MCF 10A (cell line): ENCODE data around the gene ITGAV. TPM values are rescaled to one million over a fixed set of nuclear protein-coding genes. Genes with fewer than 3 reads are reported as not detected.

Experiments used
- BruUV-seq: library from RNA; stranded (reverse); fragments of 400-500 nt; replicated peaks from 2 replicates; lab custom pipeline; 2021; lab: Mats Ljungman, UMichigan
- CTCF ChIA-PET: fragments of 300-600 bp; sonication (Branson Sonifier 250); formaldehyde crosslinking; extraction: SDS; loops from one replicate; lab custom pipeline; 2021; ENCODE audit warnings: antibody characterized with exemption, inconsistent platforms; lab: Yijun Ruan, JAX
- POLR2A ChIA-PET: fragments of 300-600, 350-650 bp; sonication (Branson Sonifier 250); formaldehyde crosslinking; extraction: SDS; loops from one replicate; lab custom pipeline; 2020; ENCODE audit warnings: antibody characterized with exemption, inconsistent platforms; lab: Yijun Ruan, JAX
- DNase-seq: peaks from one replicate; pipeline ENCODE4 v3.0.0-alpha.2; 2018; ENCODE audit not compliant: unreplicated experiment
- H3K27ac Mint-ChIP-seq: one replicate; pipeline ENCODE4 v1.8.0; 2022; ENCODE audit warnings: mild to moderate bottlenecking, low read depth, mixed read lengths; ENCODE audit not compliant: unreplicated experiment
- H3K27me3 Mint-ChIP-seq: one replicate; pipeline ENCODE4 v1.8.0; 2022; ENCODE audit warnings: mixed read lengths; ENCODE audit not compliant: insufficient read depth, unreplicated experiment
- H3K36me3 Mint-ChIP-seq: one replicate; pipeline ENCODE4 v1.8.0; 2022; ENCODE audit warnings: mild to moderate bottlenecking, moderate library complexity, mixed read lengths; ENCODE audit not compliant: insufficient read depth, unreplicated experiment
- H3K4me1 Mint-ChIP-seq: one replicate; pipeline ENCODE4 v1.8.0; 2022; ENCODE audit warnings: mixed read lengths; ENCODE audit not compliant: insufficient read depth, unreplicated experiment
- H3K4me3 Mint-ChIP-seq: one replicate; pipeline ENCODE4 v1.8.0; 2022; ENCODE audit warnings: mild to moderate bottlenecking, moderate library complexity, mixed read lengths; ENCODE audit not compliant: unreplicated experiment
- H3K9me3 Mint-ChIP-seq: one replicate; pipeline ENCODE4 v1.8.0; 2022; ENCODE audit warnings: mixed read lengths; ENCODE audit not compliant: unreplicated experiment
- intact Hi-C: fragments of 100-400 bp; cut with micrococcal nuclease; formaldehyde crosslinking; loops from 2 replicates; pipeline ENCODE4 v1.14.1; 2022
- total RNA-seq: library from RNA; stranded (reverse); gene quantifications from 2 replicates; pipeline ENCODE4 v1.2.3, GENCODE V29; 2022
- TF ChIP-seq, protein P1 (sequence below): fragments of 200-600 bp; IDR thresholded peaks from one replicate; pipeline ENCODE4 v1.8.0; 2022; ENCODE audit warnings: antibody characterized with exemption, mild to moderate bottlenecking; ENCODE audit not compliant: unreplicated experiment

ITGAV gene
- total RNA-seq, 1 experiment from 2014 or later: 56.1 TPM

DNA sequence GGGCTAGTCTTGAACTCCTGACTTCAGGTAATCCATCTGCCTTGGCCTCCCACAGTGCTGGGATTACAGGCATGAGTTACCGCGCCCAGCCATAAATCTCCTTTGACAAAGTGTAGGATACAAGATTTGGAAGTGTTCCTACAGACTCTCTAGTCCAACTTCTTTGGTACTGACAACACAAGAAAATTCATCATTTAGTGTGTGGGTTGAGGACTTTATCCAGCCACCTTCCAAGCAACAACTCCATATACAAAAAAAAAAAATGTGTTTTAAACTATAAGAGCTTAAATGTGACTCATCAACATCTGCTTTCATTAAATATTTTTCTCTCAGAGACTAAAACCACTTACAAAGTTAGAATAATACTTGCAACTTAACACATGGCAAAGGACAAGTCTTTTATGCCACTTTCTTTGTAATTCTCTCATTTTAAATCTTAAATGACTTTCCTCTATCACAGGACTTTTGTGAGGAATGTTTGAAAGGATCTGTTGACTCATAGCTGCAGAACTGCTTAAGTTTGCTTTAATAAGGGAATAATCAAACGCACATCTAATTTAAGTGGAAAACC lies 46.2 kb upstream of the ITGAV start:
- BruUV-seq: no TSS peak
- intact Hi-C loops: loop anchor here (1.0 to 5.0 kb wide), 2 partner anchors 34 to 47 kb away; partner anchors contain the start of gene ITGAV
- H3K4me3 Mint-ChIP-seq: peak overlapping the region; percentile 47
- H3K36me3 Mint-ChIP-seq: no peaks in the 10 kb centered on the region
- ChIA-PET POLR2A (interaction anchor here (0.5 to 2.3 kb wide), 8 partner anchors 10 to 1182 kb away, joined by 3 to 23 read pairs (median 4); partner anchors contain the start of genes ITGAV and ZC3H15), CTCF (no interaction called here)
- H3K9me3 Mint-ChIP-seq: no peaks in the 10 kb centered on the region
- H3K27ac Mint-ChIP-seq: no peak overlapping the region
- peak; percentile 31 for DNase-seq
- TF ChIP-seq, protein P1, sequence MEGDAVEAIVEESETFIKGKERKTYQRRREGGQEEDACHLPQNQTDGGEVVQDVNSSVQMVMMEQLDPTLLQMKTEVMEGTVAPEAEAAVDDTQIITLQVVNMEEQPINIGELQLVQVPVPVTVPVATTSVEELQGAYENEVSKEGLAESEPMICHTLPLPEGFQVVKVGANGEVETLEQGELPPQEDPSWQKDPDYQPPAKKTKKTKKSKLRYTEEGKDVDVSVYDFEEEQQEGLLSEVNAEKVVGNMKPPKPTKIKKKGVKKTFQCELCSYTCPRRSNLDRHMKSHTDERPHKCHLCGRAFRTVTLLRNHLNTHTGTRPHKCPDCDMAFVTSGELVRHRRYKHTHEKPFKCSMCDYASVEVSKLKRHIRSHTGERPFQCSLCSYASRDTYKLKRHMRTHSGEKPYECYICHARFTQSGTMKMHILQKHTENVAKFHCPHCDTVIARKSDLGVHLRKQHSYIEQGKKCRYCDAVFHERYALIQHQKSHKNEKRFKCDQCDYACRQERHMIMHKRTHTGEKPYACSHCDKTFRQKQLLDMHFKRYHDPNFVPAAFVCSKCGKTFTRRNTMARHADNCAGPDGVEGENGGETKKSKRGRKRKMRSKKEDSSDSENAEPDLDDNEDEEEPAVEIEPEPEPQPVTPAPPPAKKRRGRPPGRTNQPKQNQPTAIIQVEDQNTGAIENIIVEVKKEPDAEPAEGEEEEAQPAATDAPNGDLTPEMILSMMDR: no peak
- H3K27me3 Mint-ChIP-seq: no peaks in the 10 kb centered on the region
- no peaks in the 10 kb centered on the region for H3K4me1 Mint-ChIP-seq

DNA sequence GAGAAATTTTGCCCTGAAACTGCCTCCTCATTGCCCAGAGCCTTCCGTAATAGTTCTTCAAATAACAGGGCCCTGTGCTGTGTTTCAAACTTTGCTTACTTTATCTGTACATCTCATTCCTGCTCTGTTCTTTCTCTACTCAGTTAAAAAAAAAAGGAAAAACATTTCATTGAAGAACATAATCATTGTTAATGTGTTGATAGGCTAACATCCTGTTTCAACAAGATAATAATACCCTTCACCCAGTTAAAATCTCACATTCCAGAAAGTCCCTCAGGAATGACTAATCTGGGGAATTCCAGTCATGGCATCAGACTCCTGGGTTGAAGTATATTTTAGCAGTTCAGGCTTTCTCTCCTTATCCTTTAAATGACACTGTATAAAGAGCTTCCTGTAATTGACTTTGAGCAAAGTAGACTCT lies 45.6 kb upstream of the ITGAV start:
- no TSS peak for BruUV-seq
- ChIA-PET POLR2A (interaction anchor here (0.5 to 2.3 kb wide), 9 partner anchors 11 to 1181 kb away, joined by 3 to 23 read pairs (median 3); partner anchors contain the start of genes ITGAV and ZC3H15), CTCF (no interaction called here)
- no peaks in the 10 kb centered on the region for H3K9me3 Mint-ChIP-seq
- no peaks in the 10 kb centered on the region for H3K4me1 Mint-ChIP-seq
- no peaks in the 10 kb centered on the region for H3K27me3 Mint-ChIP-seq
- peak overlapping the region; percentile 47 for H3K4me3 Mint-ChIP-seq
- no peaks in the 10 kb centered on the region for H3K36me3 Mint-ChIP-seq
- TF ChIP-seq, protein P1: no peak
- H3K27ac Mint-ChIP-seq: no peak overlapping the region
- peak; percentile 86 for DNase-seq
- intact Hi-C loops: loop anchor here (1.0 to 5.0 kb wide), 2 partner anchors 33 to 46 kb away; partner anchors contain the start of gene ITGAV

GRCh38 chr2:186546846-186547245 lies 43.0 kb upstream of the ITGAV start:
- TF ChIP-seq, protein P1: no peak
- CTCF ChIA-PET: no interaction called here

GRCh38 chr2:186551323-186552050 lies 38.4 kb upstream of the ITGAV start:
- H3K4me3 Mint-ChIP-seq: no peak overlapping the region
- no TSS peak for BruUV-seq
- no peak for DNase-seq
- no peaks in the 10 kb centered on the region for H3K36me3 Mint-ChIP-seq
- TF ChIP-seq, protein P1: no peak
- no peaks in the 10 kb centered on the region for H3K4me1 Mint-ChIP-seq
- no peaks in the 10 kb centered on the region for H3K9me3 Mint-ChIP-seq
- no peaks in the 10 kb centered on the region for H3K27me3 Mint-ChIP-seq
- intact Hi-C loops: no loop called here
- no peak overlapping the region for H3K27ac Mint-ChIP-seq
- CTCF ChIA-PET: interaction anchor here (1.1 to 1.4 kb wide), 2 partner anchors 19 to 91 kb away, joined by 4 to 5 read pairs; no protein-coding TSS in a partner anchor
- POLR2A ChIA-PET: no interaction called here

More at GRCh38 chr2:186546846-186547245, 43.0 kb upstream of the ITGAV start:
- Mint-ChIP-seq H3K27ac (no peak overlapping the region), H3K27me3 (no peaks in the 10 kb centered on the region), H3K4me3 (no peak overlapping the region), H3K4me1 (no peaks in the 10 kb centered on the region), H3K36me3 (no peaks in the 10 kb centered on the region), H3K9me3 (no peaks in the 10 kb centered on the region)
- BruUV-seq: no TSS peak
- POLR2A ChIA-PET: interaction anchor here (0.6 to 1.7 kb wide), 3 partner anchors 8 to 137 kb away, joined by 3 to 6 read pairs (median 4); partner anchors contain the start of gene ITGAV
- intact Hi-C loops: no loop called here
- DNase-seq: no peak
